Fibroblast of villous mesenchyme (primary cell): Measurements from ENCODE around the gene SEMA3C. TPM values are rescaled to one million over a fixed set of nuclear protein-coding genes. Genes with fewer than 3 reads are reported as not detected.

Source experiments
- DNase-seq: peaks from one replicate; pipeline ENCODE4 v3.0.0-alpha.2; 2010; ENCODE audit warnings: low read depth
- H3K4me3 ChIP-seq: 2 replicates; pipeline ENCODE4 v1.5.1; 2011; ENCODE audit warnings: low read depth, mild to moderate bottlenecking, low read length
- total RNA-seq: library from RNA; depleted of rRNA; stranded (reverse); fragments of >200 nt; gene quantifications from 2 replicates; pipeline ENCODE4 v1.2.3, GENCODE V29; 2012
- TF ChIP-seq, protein P1 (sequence below): IDR thresholded peaks from 2 replicates; pipeline ENCODE4 v1.5.1; 2012; ENCODE audit warnings: low read depth, mild to moderate bottlenecking, low read length; ENCODE audit not compliant: insufficient read depth

SEMA3C gene
- total RNA-seq, 1 donor: 136 TPM

DNA sequence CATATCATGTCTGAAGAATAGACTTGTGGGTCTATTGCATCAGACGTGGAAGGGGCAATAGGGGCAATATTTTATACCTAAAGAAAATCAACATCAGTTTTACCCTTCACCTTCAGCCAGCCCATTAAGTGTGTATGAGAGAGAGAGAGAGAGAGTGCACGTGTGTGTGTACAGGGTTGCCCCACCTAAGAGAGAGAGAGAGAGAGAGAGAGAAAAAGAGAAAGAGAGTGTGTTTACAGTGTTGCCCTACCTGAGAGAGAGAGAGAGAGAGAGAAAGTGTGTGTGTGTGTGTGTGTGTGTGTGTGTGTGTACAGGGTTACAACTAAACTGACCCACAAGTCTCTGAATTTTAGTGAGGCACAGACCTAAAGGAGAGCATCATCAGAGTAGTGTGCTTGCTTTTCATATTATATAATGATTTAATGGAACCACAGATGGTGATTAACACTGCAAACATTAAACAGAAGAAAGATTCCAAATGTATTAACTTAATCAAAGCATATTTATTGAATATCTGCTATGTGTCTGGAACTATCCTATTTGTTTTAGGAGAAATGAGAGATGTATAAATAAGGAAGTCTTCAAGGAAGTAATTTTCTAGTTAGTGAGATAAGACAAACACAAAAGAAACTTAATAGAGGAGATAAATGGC is 213.6 kb downstream of the SEMA3C start:
- TF ChIP-seq, protein P1, sequence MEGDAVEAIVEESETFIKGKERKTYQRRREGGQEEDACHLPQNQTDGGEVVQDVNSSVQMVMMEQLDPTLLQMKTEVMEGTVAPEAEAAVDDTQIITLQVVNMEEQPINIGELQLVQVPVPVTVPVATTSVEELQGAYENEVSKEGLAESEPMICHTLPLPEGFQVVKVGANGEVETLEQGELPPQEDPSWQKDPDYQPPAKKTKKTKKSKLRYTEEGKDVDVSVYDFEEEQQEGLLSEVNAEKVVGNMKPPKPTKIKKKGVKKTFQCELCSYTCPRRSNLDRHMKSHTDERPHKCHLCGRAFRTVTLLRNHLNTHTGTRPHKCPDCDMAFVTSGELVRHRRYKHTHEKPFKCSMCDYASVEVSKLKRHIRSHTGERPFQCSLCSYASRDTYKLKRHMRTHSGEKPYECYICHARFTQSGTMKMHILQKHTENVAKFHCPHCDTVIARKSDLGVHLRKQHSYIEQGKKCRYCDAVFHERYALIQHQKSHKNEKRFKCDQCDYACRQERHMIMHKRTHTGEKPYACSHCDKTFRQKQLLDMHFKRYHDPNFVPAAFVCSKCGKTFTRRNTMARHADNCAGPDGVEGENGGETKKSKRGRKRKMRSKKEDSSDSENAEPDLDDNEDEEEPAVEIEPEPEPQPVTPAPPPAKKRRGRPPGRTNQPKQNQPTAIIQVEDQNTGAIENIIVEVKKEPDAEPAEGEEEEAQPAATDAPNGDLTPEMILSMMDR: no peak
- DNase-seq: no peak
- H3K4me3 ChIP-seq: no peak overlapping the region

DNA sequence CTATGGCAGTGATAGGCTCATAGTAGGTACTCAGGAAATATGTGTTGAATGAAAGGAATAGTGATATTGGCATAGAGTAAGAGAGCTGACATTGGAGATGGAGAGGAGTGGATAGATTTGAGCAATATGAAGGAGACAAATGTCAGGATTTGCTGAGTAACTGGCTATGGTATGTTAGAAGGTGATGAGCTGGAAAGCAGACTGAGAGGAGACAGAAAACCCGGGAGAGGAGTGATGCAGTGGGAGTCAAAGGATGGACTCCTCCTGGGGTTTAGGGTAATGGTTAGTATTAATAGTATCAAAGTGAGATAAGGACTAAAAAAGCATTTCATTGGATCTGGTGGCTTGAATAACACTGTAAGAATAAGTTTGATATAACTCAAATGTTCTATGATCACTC is 215.6 kb downstream of the SEMA3C start:
- H3K4me3 ChIP-seq: no peak overlapping the region
- DNase-seq: no peak
- TF ChIP-seq, protein P1: no peak

DNA sequence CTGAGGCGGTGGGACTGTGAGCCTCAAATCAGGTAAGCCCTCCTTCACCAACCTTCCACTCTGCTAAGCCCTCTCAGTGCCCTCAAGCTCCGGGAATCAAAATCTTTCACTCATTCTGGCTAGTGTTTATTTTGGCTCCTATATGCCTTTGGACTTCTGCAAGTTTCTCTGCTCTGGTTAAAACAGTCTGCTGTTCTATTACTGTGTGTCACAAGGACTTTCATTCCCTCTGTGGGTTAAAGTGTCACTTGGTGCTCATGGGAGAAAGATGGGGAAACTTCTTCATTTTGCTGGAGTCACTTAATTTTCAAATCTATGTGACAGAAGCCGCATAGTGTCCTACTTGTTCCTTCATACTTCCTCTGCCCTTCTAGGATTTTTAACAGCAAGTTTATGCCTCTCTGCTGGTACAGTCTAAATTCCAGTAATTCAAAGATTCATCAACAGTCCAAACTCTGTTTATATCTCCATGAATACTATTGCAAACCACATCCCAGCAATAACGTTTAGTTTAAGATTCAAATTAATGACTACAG is 219.1 kb downstream of the SEMA3C start:
- TF ChIP-seq, protein P1: no peak
- no peak for DNase-seq
- no peak overlapping the region for H3K4me3 ChIP-seq

DNA sequence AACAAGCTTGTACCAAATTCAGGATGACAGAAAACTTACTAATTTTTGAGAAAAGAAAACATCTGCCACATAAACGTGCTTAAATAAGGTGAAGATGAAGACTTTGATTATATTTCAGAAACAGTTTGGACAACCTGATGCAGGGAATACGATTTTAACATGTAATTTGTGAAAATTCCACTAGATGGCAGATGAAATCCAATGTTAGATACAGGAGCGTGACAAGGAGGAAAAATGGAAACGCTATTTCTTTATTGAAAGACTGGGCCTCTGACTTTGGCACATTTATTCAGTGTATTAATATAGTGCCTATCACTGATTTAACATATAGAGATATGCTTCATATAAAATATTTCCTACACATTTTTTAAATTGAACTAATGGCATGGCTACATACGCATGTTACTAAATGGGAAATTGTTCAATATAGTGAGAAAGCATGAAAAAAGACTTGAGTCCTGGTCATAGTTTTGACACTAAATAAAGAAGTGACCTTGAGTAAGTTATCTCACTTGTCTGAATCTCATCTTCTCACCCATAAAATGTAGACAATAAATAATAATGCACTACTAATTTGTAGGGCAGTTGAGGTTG is 219.7 kb downstream of the SEMA3C start:
- peak; percentile 67 for DNase-seq

More for the DNA sequence above, 219.7 kb downstream of the SEMA3C start:
- H3K4me3 ChIP-seq: no peak overlapping the region
- TF ChIP-seq, protein P1: peak; percentile 61
